ENCODE measurements around the gene BCAM.
A peak's percentile ranks its signal among the peaks of the same experiment; 100 is the strongest.

Gene BCAM

GRCh38 chr19:44794610-44795009 is 14.3 kb upstream of the BCAM start:
- no peak for DNase-seq

GRCh38 chr19:44795398-44795987 is 13.4 kb upstream of the BCAM start:
- no peak for DNase-seq

- no peak for DNase-seq
Measured at GRCh38 chr19:44796701-44797115, 12.2 kb upstream of the BCAM start.

GRCh38 chr19:44799627-44800346 is 9.1 kb upstream of the BCAM start:
- no peak for DNase-seq

GRCh38 chr19:44800461-44800860 is 8.4 kb upstream of the BCAM start:
- peak; percentile 54 to 78 (median 74) for DNase-seq

GRCh38 chr19:44803442-44804428 is 5.2 kb upstream of the BCAM start:
- DNase-seq = no peak

GRCh38 chr19:44806291-44806690 is 2.6 kb upstream of the BCAM start:
- no peak for DNase-seq

- no peak for DNase-seq
Measured at GRCh38 chr19:44807162-44807561, 1.7 kb upstream of the BCAM start.

- DNase-seq = no peak
Measured at GRCh38 chr19:44807652-44808462, 1.0 kb upstream of the BCAM start.

- no peak for DNase-seq
Measured at GRCh38 chr19:44809577-44810233, 802 bp downstream of the BCAM start.

GRCh38 chr19:44810234-44811121 is 1.6 kb downstream of the BCAM start:
- DNase-seq = no peak

- DNase-seq = no peak
Measured at GRCh38 chr19:44811122-44811419, 2.2 kb downstream of the BCAM start.

GRCh38 chr19:44812142-44812718 is 3.3 kb downstream of the BCAM start:
- no peak for DNase-seq

GRCh38 chr19:44813070-44813840 is 4.4 kb downstream of the BCAM start:
- no peak for DNase-seq

- DNase-seq = no peak
Measured at GRCh38 chr19:44813841-44814470, 5.1 kb downstream of the BCAM start.

- no peak for DNase-seq
Measured at GRCh38 chr19:44814517-44814916, 5.6 kb downstream of the BCAM start.

GRCh38 chr19:44816301-44816700 is 7.4 kb downstream of the BCAM start:
- DNase-seq = no peak

- no peak for DNase-seq
Measured at GRCh38 chr19:44817725-44818465, 9.0 kb downstream of the BCAM start.

All from T-helper 1 cell (primary cell).